ENCODE results near the gene GOLPH3. TPM values are rescaled to one million over a fixed set of nuclear protein-coding genes. Genes with fewer than 3 reads are reported as not detected.

The GOLPH3 gene
- total and polyA plus RNA-seq, 4 donors = 64.1 to 116 (median 68.5) TPM

- no peak overlapping the region for H3K27ac ChIP-seq (ENCODE audit: low read depth in 1 of 2, low read length in 2 of 2)
- H3K4me3 ChIP-seq (ENCODE audit: low read depth in 1 of 3, low read length in 3 of 3) = no peak overlapping the region
- no peaks in the 10 kb centered on the region for H3K27me3 ChIP-seq (ENCODE audit: control insufficient read depth in 4 of 4, insufficient read depth in 4 of 4, low read length in 3 of 4)
- H3K9me3 ChIP-seq (ENCODE audit: control insufficient read depth in 4 of 4, low read length in 3 of 4) = no peaks in the 10 kb centered on the region
- peaks cover 4 to 33% (median 32%) of the 10 kb centered on the region in 4 donors for H3K36me3 ChIP-seq (ENCODE audit: control insufficient read depth in 4 of 4, insufficient read depth in 3 of 4, low read depth in 1 of 4, low read length in 3 of 4)
- H3K9ac ChIP-seq (ENCODE audit: low read depth in 1 of 2, low read length in 2 of 2) = no peak overlapping the region
- peaks cover 0 to 3% (median 0%) of the 10 kb centered on the region in 4 donors for H3K4me1 ChIP-seq (ENCODE audit: control insufficient read depth in 4 of 4, insufficient read depth in 4 of 4, low read length in 3 of 4)
- DNase-seq (ENCODE audit: low spot score) = no peak
- WGBS = 85% methylated on average over 3 of the region's 3 CpGs
- TF ChIP-seq ATF3 (IDR thresholded peaks at IDR 0.05) (no peak), CTCF (IDR thresholded peaks at IDR 0.05; ENCODE audit: low read depth, low read length, missing input control) (peak; percentile 6), EGR1 (IDR thresholded peaks at IDR 0.05; ENCODE audit: low read depth in 2 of 2) (no peak), NR2F2 (IDR thresholded peaks at IDR 0.05) (no peak), HNF4G (IDR thresholded peaks at IDR 0.05) (no peak), JUND (IDR thresholded peaks at IDR 0.05) (no peak)
Observed at GRCh38 chr5:32115985-32116384, 58.1 kb downstream of the GOLPH3 start.

- no peaks in the 10 kb centered on the region for H3K4me1 ChIP-seq (ENCODE audit: control insufficient read depth in 4 of 4, insufficient read depth in 4 of 4, low read length in 3 of 4)
- no peak overlapping the region for H3K9ac ChIP-seq (ENCODE audit: low read depth in 1 of 2, low read length in 2 of 2)
- no peak overlapping the region for H3K27ac ChIP-seq (ENCODE audit: low read depth in 1 of 2, low read length in 2 of 2)
- H3K36me3 ChIP-seq (ENCODE audit: control insufficient read depth in 4 of 4, insufficient read depth in 3 of 4, low read depth in 1 of 4, low read length in 3 of 4) = peaks cover 3 to 60% (median 52%) of the 10 kb centered on the region in 4 donors
- H3K4me3 ChIP-seq (ENCODE audit: low read depth in 1 of 3, low read length in 3 of 3) = no peak overlapping the region
- no peak for TF ChIP-seq REST (IDR thresholded peaks at IDR 0.05)
- no peak for TF ChIP-seq EGR1 (IDR thresholded peaks at IDR 0.05; ENCODE audit: low read depth in 2 of 2)
- peak; percentile 27 for TF ChIP-seq NR2F2 (IDR thresholded peaks at IDR 0.05)
- TF ChIP-seq HNF4G (IDR thresholded peaks at IDR 0.05) = no peak
- no peaks in the 10 kb centered on the region for H3K9me3 ChIP-seq (ENCODE audit: control insufficient read depth in 4 of 4, low read length in 3 of 4)
- 89% methylated on average over 5 of the region's 5 CpGs for WGBS
- no peak for DNase-seq (ENCODE audit: low spot score)
- H3K27me3 ChIP-seq (ENCODE audit: control insufficient read depth in 4 of 4, insufficient read depth in 4 of 4, low read length in 3 of 4) = no peaks in the 10 kb centered on the region
Observed at GRCh38 chr5:32110111-32110696, 63.9 kb downstream of the GOLPH3 start.

- no peak for DNase-seq (ENCODE audit: low spot score)
- WGBS = 92% methylated on average over 10 of the region's 10 CpGs
- Histone ChIP-seq H3K9me3 (ENCODE audit: control insufficient read depth in 4 of 4, low read length in 3 of 4) (no peaks in the 10 kb centered on the region), H3K9ac (ENCODE audit: low read depth in 1 of 2, low read length in 2 of 2) (no peak overlapping the region), H3K4me1 (ENCODE audit: control insufficient read depth in 4 of 4, insufficient read depth in 4 of 4, low read length in 3 of 4) (no peaks in the 10 kb centered on the region), H3K36me3 (ENCODE audit: control insufficient read depth in 4 of 4, insufficient read depth in 3 of 4, low read depth in 1 of 4, low read length in 3 of 4) (peaks cover 8 to 65% (median 56%) of the 10 kb centered on the region in 4 donors), H3K4me3 (ENCODE audit: low read depth in 1 of 3, low read length in 3 of 3) (no peak overlapping the region), H3K27ac (ENCODE audit: low read depth in 1 of 2, low read length in 2 of 2) (no peak overlapping the region), H3K27me3 (ENCODE audit: control insufficient read depth in 4 of 4, insufficient read depth in 4 of 4, low read length in 3 of 4) (no peaks in the 10 kb centered on the region)
- TF ChIP-seq TAF1 (conservative IDR thresholded peaks at IDR 0.05) (no peak), SP1 (IDR thresholded peaks at IDR 0.05) (no peak), ATF3 (IDR thresholded peaks at IDR 0.05) (no peak), ZBTB33 (IDR thresholded peaks at IDR 0.05) (no peak), GABPA (IDR thresholded peaks at IDR 0.05 in 1 of 2, conservative IDR thresholded peaks at IDR 0.05 in 1 of 2) (no peak), HNF4A (conservative IDR thresholded peaks at IDR 0.05) (no peak), RAD21 (IDR thresholded peaks at IDR 0.05) (no peak), FOXA1 (IDR thresholded peaks at IDR 0.05) (no peak)
Observed at GRCh38 chr5:32109236-32109635, 64.9 kb downstream of the GOLPH3 start.
